SK-N-SH treated with all-trans-retinoic acid at 6 μM for 48 hours (cell line): ENCODE results near the gene EMC9.

Source experiments
- ATAC-seq: fragments of 200-7000 bp; cut with Tn5 transposase; 3 replicates; pipeline ENCODE4 v1.9.1; 2020; ENCODE audit warnings: mild to moderate bottlenecking, moderate library complexity
- ARNTL ChIP-seq: fragments of 450-650 bp; formaldehyde crosslinking; IDR thresholded peaks from 2 replicates; pipeline ENCODE4 v1.5.0; 2020; ENCODE audit warnings: low read depth, mild to moderate bottlenecking, moderate library complexity, borderline replicate concordance
- BACH2 ChIP-seq: fragments of 250-450 bp; sonication (Bioruptor Pico); IDR thresholded peaks from 2 replicates; pipeline ENCODE4 v1.9.0; 2021; ENCODE audit warnings: mild to moderate bottlenecking, borderline replicate concordance
- CSDC2 ChIP-seq: fragments of 250-450 bp; sonication (Bioruptor Pico); IDR thresholded peaks from 2 replicates; pipeline ENCODE4 v1.5.0; 2020; ENCODE audit warnings: mild to moderate bottlenecking, moderate library complexity
- CSRNP3 ChIP-seq: fragments of 250-450 bp; sonication (Bioruptor Pico); IDR thresholded peaks from 2 replicates; pipeline ENCODE4 v1.5.1; 2021; ENCODE audit warnings: mild to moderate bottlenecking, moderate library complexity
- ESRRG ChIP-seq: fragments of 250-450 bp; sonication (Bioruptor Pico); IDR thresholded peaks from 2 replicates; pipeline ENCODE4 v1.6.1; 2021; ENCODE audit warnings: mild to moderate bottlenecking
- GLIS3 ChIP-seq: fragments of 250-450 bp; sonication (Bioruptor Pico); IDR thresholded peaks from 2 replicates; pipeline ENCODE4 v1.5.0; 2020; ENCODE audit warnings: mild to moderate bottlenecking, moderate library complexity
- ISL1 ChIP-seq: fragments of 250-450 bp; sonication (Bioruptor Pico); IDR thresholded peaks from 2 replicates; pipeline ENCODE4 v2.1.2; 2022; ENCODE audit warnings: mild to moderate bottlenecking, moderate library complexity
- OSR1 ChIP-seq: fragments of 250-450 bp; sonication (Bioruptor Pico); IDR thresholded peaks from 2 replicates; pipeline ENCODE4 v1.8.0; 2022; ENCODE audit warnings: moderate library complexity, mild to moderate bottlenecking, inconsistent platforms
- POU6F1 ChIP-seq: fragments of 250-450 bp; sonication (Bioruptor Pico); IDR thresholded peaks from 2 replicates; pipeline ENCODE4 v1.8.0; 2021; ENCODE audit warnings: low read depth, mild to moderate bottlenecking, moderate library complexity, borderline replicate concordance
- PPARA ChIP-seq: fragments of 250-450 bp; sonication (Bioruptor Pico); IDR thresholded peaks from 2 replicates; pipeline ENCODE4 v1.5.0; 2020; ENCODE audit warnings: mild to moderate bottlenecking, borderline replicate concordance
- RARB ChIP-seq: fragments of 250-450 bp; sonication (Bioruptor Pico); IDR thresholded peaks from 2 replicates; pipeline ENCODE4 v1.8.0; 2021; ENCODE audit warnings: mild to moderate bottlenecking, moderate library complexity
- SNAI2 ChIP-seq: fragments of 250-450 bp; sonication (Bioruptor Pico); IDR thresholded peaks from 2 replicates; pipeline ENCODE4 v1.5.0; 2020; ENCODE audit warnings: mild to moderate bottlenecking, moderate library complexity
- TCF4 ChIP-seq: fragments of 250-450 bp; sonication (Bioruptor Pico); IDR thresholded peaks from 2 replicates; pipeline ENCODE4 v1.8.0; 2021; ENCODE audit warnings: mild to moderate bottlenecking, moderate library complexity, borderline replicate concordance
- TOX ChIP-seq: fragments of 250-450 bp; sonication (Bioruptor Pico); IDR thresholded peaks from 2 replicates; pipeline ENCODE4 v1.8.0; 2021; ENCODE audit warnings: mild to moderate bottlenecking, moderate library complexity, borderline replicate concordance
- TSHZ2 ChIP-seq: fragments of 250-450 bp; sonication (Bioruptor Pico); IDR thresholded peaks from 2 replicates; pipeline ENCODE4 v1.5.0; 2020; ENCODE audit warnings: mild to moderate bottlenecking, moderate library complexity
- ZC3H10 ChIP-seq: fragments of 250-450 bp; sonication (Bioruptor Pico); IDR thresholded peaks from 2 replicates; pipeline ENCODE4 v1.5.1; 2021; ENCODE audit warnings: mild to moderate bottlenecking, moderate library complexity
- ZFP3 ChIP-seq: fragments of 250-450 bp; sonication (Bioruptor Pico); IDR thresholded peaks from 2 replicates; pipeline ENCODE4 v1.5.0; 2020; ENCODE audit warnings: mild to moderate bottlenecking, moderate library complexity
- ZFP30 ChIP-seq: fragments of 450-650 bp; formaldehyde crosslinking; IDR thresholded peaks from 2 replicates; pipeline ENCODE4 v1.5.0; 2022; ENCODE audit warnings: mild to moderate bottlenecking, moderate library complexity
- ZNF565 ChIP-seq: fragments of 450-650 bp; formaldehyde crosslinking; conservative IDR thresholded peaks from 2 replicates; pipeline ENCODE4 v1.5.0; 2020; ENCODE audit warnings: low read depth, mild to moderate bottlenecking, moderate library complexity
- ZNF70 ChIP-seq: fragments of 450-650 bp; formaldehyde crosslinking; IDR thresholded peaks from 2 replicates; pipeline ENCODE4 v1.5.0; 2020; ENCODE audit warnings: mild to moderate bottlenecking, moderate library complexity
- ZNF8 ChIP-seq: fragments of 450-650 bp; formaldehyde crosslinking; IDR thresholded peaks from 2 replicates; pipeline ENCODE4 v1.5.0; 2020; ENCODE audit warnings: mild to moderate bottlenecking, moderate library complexity
- TF ChIP-seq, protein P1 (sequence below): fragments of 250-450 bp; sonication (Bioruptor Pico); IDR thresholded peaks from 2 replicates; pipeline ENCODE4 v1.5.1; 2020; ENCODE audit warnings: low read depth, mild to moderate bottlenecking, moderate library complexity

The EMC9 gene

GRCh38 chr14:24149302-24149969 is 8.0 kb upstream of the EMC9 start:
- TF ChIP-seq ZFP3 (no peak), TSHZ2 (CRISPR knock-in tag) (no peak), ZNF8 (CRISPR knock-in tag) (no peak), ZNF70 (no peak), POU6F1 (no peak), ARNTL (CRISPR knock-in tag) (no peak), BACH2 (no peak)
- TF ChIP-seq, protein P1, sequence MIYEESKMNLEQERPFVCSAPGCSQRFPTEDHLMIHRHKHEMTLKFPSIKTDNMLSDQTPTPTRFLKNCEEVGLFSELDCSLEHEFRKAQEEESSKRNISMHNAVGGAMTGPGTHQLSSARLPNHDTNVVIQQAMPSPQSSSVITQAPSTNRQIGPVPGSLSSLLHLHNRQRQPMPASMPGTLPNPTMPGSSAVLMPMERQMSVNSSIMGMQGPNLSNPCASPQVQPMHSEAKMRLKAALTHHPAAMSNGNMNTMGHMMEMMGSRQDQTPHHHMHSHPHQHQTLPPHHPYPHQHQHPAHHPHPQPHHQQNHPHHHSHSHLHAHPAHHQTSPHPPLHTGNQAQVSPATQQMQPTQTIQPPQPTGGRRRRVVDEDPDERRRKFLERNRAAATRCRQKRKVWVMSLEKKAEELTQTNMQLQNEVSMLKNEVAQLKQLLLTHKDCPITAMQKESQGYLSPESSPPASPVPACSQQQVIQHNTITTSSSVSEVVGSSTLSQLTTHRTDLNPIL (CRISPR knock-in tag) = no peak
- no peak for ATAC-seq

DNA sequence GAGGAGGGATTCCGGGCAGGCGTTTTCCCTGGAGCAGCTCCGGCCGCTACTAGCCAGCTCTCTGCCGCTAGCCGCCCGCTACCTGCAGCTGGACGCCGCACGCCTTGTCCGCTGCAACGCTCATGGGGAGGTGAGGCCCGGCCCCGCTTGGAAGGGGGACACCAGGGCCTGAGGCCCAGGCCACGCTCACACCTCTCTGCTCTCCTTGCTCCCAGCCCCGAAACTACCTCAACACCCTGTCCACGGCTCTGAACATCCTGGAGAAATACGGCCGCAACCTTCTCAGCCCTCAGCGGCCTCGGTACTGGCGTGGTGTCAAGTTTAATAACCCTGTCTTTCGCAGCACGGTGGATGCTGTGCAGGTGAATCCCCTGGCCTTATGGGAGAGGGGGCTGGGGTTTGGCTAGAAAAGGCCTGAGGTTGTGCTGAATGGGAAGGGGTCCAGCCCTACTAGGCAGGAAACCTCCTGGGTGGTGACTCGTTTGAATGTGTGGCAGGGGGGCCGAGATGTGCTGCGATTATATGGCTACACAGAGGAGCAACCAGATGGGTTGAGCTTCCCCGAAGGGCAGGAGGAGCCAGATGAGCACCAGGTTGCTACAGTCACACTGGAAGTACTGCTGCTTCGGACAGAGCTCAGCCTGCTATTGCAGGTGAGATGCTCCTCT is 6.5 kb upstream of the EMC9 start:
- no peak; the same call in 2 of the 3 replicates for ATAC-seq
- no peak for TF ChIP-seq ISL1 (CRISPR knock-in tag)
- TF ChIP-seq RARB (CRISPR knock-in tag) = no peak
- TF ChIP-seq ZNF8 (CRISPR knock-in tag) = no peak
- TF ChIP-seq ESRRG (CRISPR knock-in tag) = no peak
- no peak for TF ChIP-seq CSDC2 (CRISPR knock-in tag)
- TF ChIP-seq BACH2 = no peak
- no peak for TF ChIP-seq SNAI2 (CRISPR knock-in tag)
- TF ChIP-seq TOX = no peak
- no peak for TF ChIP-seq GLIS3 (CRISPR knock-in tag)
- TF ChIP-seq ZNF565 (CRISPR knock-in tag) = no peak
- TF ChIP-seq TSHZ2 (CRISPR knock-in tag) = no peak
- no peak for TF ChIP-seq ZNF70
- TF ChIP-seq TCF4 (CRISPR knock-in tag) = no peak
- no peak for TF ChIP-seq OSR1 (CRISPR knock-in tag)
- no peak for TF ChIP-seq ZC3H10
- TF ChIP-seq ZFP30 = no peak
- TF ChIP-seq, all 23 proteins: peak for 0

DNA sequence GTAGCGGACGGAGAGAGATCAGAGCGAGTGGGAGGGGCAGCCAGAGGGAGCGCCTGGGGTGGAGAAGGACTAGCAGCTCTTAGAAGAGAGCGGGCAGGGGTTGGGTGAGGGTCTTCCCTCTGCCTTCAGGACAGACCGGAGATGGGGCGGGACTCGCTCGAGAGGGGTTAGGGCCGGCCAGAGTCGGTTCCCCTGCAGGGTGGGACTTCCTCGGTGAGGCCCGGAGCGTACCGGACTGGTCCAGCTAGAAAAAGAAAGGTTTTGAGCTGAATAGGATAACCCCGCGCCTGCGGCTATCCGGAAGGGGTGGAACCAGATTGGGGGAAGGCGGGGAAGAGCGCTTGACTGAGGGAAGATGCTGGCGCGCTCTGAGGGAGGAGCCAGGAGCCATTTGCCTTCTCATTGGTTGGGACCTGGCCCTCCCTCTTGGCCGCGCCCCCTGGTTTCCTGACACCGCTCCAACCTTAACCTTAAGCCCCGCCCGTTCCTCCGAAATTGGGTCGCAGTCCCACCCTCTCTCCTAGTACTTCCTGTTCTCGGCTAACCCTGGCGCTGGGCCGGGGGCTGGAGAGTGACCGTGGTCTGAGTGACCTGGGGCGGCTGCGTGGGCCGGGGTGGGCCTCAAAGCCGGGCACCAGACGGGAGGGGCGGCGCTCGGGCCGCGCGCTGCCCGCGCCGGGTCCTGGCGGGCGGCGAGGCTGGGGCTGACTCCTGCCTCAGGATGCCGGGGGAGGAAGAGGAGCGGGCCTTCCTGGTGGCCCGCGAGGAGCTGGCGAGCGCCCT is 5.8 kb upstream of the EMC9 start, which contains the start of gene RNF31:
Gene RNF31, plus strand, starts transcription at position 521 of the 783 bp plus-strand sequence. Its CDS starts 201 bp downstream, at position 722.
- ATAC-seq = peak; percentile 96
- TF ChIP-seq ISL1 (CRISPR knock-in tag) (no peak), PPARA (no peak), ZNF565 (CRISPR knock-in tag) (no peak), TCF4 (CRISPR knock-in tag) (no peak), TSHZ2 (CRISPR knock-in tag) (no peak), CSRNP3 (CRISPR knock-in tag) (no peak), ZC3H10 (no peak), OSR1 (CRISPR knock-in tag) (no peak), ZNF8 (CRISPR knock-in tag) (no peak), ZFP3 (no peak), ZNF70 (no peak)
